ENCODE measurements around the gene HDAC5. TPM values are rescaled to one million over a fixed set of nuclear protein-coding genes. Genes with fewer than 3 reads are reported as not detected.

HDAC5 gene
- total RNA-seq, 1 donor from 2014 or later: 18.4 TPM

- Histone ChIP-seq H3K27me3 (ENCODE audit: control insufficient read depth, insufficient read depth, low read length) (peaks cover 3% of the 10 kb centered on the region), H3K4me3 (ENCODE audit: low read depth, low read length) (no peak overlapping the region), H3K36me3 (ENCODE audit: control insufficient read depth, insufficient read depth, low read length) (no peaks in the 10 kb centered on the region)
- DNase-seq (ENCODE audit: low read depth): no peak
- no peak for FAIRE-seq
- no peak for TF ChIP-seq CTCF (IDR thresholded peaks at IDR 0.05; ENCODE audit: insufficient read depth, low read length, severe bottlenecking)
These were observed 3.6 kb downstream of the HDAC5 start for GRCh38 chr17:44119798-44120197.

GRCh38 chr17:44119062-44119461, 4.4 kb downstream of the HDAC5 start:
- no peak for TF ChIP-seq CTCF (IDR thresholded peaks at IDR 0.05; ENCODE audit: insufficient read depth, low read length, severe bottlenecking)
- FAIRE-seq (no peak), DNase-seq (ENCODE audit: low read depth) (no peak)
- Histone ChIP-seq H3K27me3 (ENCODE audit: control insufficient read depth, insufficient read depth, low read length) (peaks cover 3% of the 10 kb centered on the region), H3K4me3 (ENCODE audit: low read depth, low read length) (no peak overlapping the region), H3K36me3 (ENCODE audit: control insufficient read depth, insufficient read depth, low read length) (no peaks in the 10 kb centered on the region)

GRCh38 chr17:44118427-44119050, 4.9 kb downstream of the HDAC5 start:
- Histone ChIP-seq H3K4me3 (ENCODE audit: low read depth, low read length) (no peak overlapping the region), H3K36me3 (ENCODE audit: control insufficient read depth, insufficient read depth, low read length) (no peaks in the 10 kb centered on the region), H3K27me3 (ENCODE audit: control insufficient read depth, insufficient read depth, low read length) (peaks cover 3% of the 10 kb centered on the region)
- FAIRE-seq (no peak), DNase-seq (ENCODE audit: low read depth) (no peak)
- no peak for TF ChIP-seq CTCF (IDR thresholded peaks at IDR 0.05; ENCODE audit: insufficient read depth, low read length, severe bottlenecking)

GRCh38 chr17:44117351-44117750, 6.1 kb downstream of the HDAC5 start:
- FAIRE-seq: no peak
- Histone ChIP-seq H3K27me3 (ENCODE audit: control insufficient read depth, insufficient read depth, low read length) (no peaks in the 10 kb centered on the region), H3K36me3 (ENCODE audit: control insufficient read depth, insufficient read depth, low read length) (no peaks in the 10 kb centered on the region), H3K4me3 (ENCODE audit: low read depth, low read length) (no peak overlapping the region)
- no peak for DNase-seq (ENCODE audit: low read depth)
- no peak for TF ChIP-seq CTCF (IDR thresholded peaks at IDR 0.05; ENCODE audit: insufficient read depth, low read length, severe bottlenecking)

GRCh38 chr17:44115585-44116415, 7.6 kb downstream of the HDAC5 start:
- no peak overlapping the region for H3K4me3 ChIP-seq (ENCODE audit: low read depth, low read length)
- no peaks in the 10 kb centered on the region for H3K27me3 ChIP-seq (ENCODE audit: control insufficient read depth, insufficient read depth, low read length)
- FAIRE-seq (no peak), DNase-seq (ENCODE audit: low read depth) (no peak)
- no peaks in the 10 kb centered on the region for H3K36me3 ChIP-seq (ENCODE audit: control insufficient read depth, insufficient read depth, low read length)
- TF ChIP-seq CTCF (IDR thresholded peaks at IDR 0.05; ENCODE audit: insufficient read depth, low read length, severe bottlenecking): peak; percentile 72
